Stomach (tissue), 4 donors: ENCODE data around the gene FNDC3B.

ENCODE experiments used
- POLR2AphosphoS5 ChIP-seq, 3 donors: sonication (generic); formaldehyde crosslinking; IDR thresholded peaks; one replicate each; pipeline ENCODE4 v1.6.1; 2016; ENCODE audit warnings: antibody characterized with exemption in 3 of 3
- TF ChIP-seq, protein P1 (sequence below), 7 experiments: fragments of 450-650 bp in 4 of 7; fragments of 200-600 bp in 3 of 7; sonication (generic) in 3 of 7; IDR thresholded peaks; one replicate each; pipeline ENCODE4 v1.5.1; 2016 to 2019; ENCODE audit warnings: antibody characterized with exemption in 7 of 7, control low read depth in 2 of 7, mild to moderate bottlenecking in 1 of 7

DNA sequence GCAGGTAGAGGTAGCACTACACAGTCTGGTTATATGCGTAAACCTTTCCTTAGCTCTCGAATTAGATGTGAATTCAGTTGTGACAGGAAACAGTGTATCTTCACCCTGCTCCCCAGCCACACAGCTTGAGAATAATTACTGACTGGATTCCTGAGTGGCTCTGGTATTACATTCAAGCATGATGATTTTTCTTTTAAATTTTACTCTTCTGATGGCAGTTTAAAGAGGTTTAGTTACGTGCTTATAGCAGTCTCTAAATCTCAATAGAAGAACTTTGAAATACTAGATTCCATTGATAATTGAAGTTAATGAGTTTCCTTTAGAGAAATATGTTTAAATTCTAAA is 98.8 kb downstream of the FNDC3B start:
- no peak for TF ChIP-seq POLR2AphosphoS5 (IDR thresholded peaks at IDR 0.05)
- TF ChIP-seq, protein P1, sequence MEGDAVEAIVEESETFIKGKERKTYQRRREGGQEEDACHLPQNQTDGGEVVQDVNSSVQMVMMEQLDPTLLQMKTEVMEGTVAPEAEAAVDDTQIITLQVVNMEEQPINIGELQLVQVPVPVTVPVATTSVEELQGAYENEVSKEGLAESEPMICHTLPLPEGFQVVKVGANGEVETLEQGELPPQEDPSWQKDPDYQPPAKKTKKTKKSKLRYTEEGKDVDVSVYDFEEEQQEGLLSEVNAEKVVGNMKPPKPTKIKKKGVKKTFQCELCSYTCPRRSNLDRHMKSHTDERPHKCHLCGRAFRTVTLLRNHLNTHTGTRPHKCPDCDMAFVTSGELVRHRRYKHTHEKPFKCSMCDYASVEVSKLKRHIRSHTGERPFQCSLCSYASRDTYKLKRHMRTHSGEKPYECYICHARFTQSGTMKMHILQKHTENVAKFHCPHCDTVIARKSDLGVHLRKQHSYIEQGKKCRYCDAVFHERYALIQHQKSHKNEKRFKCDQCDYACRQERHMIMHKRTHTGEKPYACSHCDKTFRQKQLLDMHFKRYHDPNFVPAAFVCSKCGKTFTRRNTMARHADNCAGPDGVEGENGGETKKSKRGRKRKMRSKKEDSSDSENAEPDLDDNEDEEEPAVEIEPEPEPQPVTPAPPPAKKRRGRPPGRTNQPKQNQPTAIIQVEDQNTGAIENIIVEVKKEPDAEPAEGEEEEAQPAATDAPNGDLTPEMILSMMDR (IDR thresholded peaks at IDR 0.05), result no peak
